Right lung (tissue), 5 donors: Measurements from ENCODE around the gene PRKAG3. TPM values are rescaled to one million over a fixed set of nuclear protein-coding genes. Genes with fewer than 3 reads are reported as not detected.
"Not testable (repeated sequence)": the region's sequence is repeated elsewhere in the genome, so short reads cannot be mapped to it uniquely, and the experiment has no call there.

Experiments
- DNase-seq, 2 donors: peaks; one replicate each; pipeline ENCODE4 v3.0.0-alpha.2; 2013
- polyA plus RNA-seq, 5 donors: library from polyadenylated mRNA; unstranded; fragments of 120-200 nt; gene quantifications; one replicate each; pipeline versions ENCODE4 v1.2.1 to v1.2.3, GENCODE V29; 2013; ENCODE audit warnings: inconsistent platforms in 1 of 5, low replicate concordance in 1 of 5; ENCODE audit not compliant: insufficient read length in 5 of 5, insufficient read depth in 1 of 5

Gene PRKAG3
- polyA plus RNA-seq, 5 donors, result 0.18 to 0.76 TPM; not detected in 3

- peak; percentile 37 to 47 for DNase-seq
Observed at GRCh38 chr2:218781691-218782527, 49.7 kb downstream of the PRKAG3 start, which contains the start of gene CYP27A1. Gene CYP27A1 (plus strand): TSS chr2:218782147. CDS start chr2:218782183, 36 bp downstream.

- peak; percentile 20 to 37 for DNase-seq
Observed at GRCh38 chr2:218780851-218781690, 50.5 kb downstream of the PRKAG3 start.

- DNase-seq, result no peak
Observed at GRCh38 chr2:218780046-218780445, 51.6 kb downstream of the PRKAG3 start.

- no peak for DNase-seq
Observed at GRCh38 chr2:218777276-218777990, 54.2 kb downstream of the PRKAG3 start.

GRCh38 chr2:218776488-218776887, 55.1 kb downstream of the PRKAG3 start:
- DNase-seq, result no peak

- no peak for DNase-seq
Observed at GRCh38 chr2:218773881-218774280, 57.7 kb downstream of the PRKAG3 start.

GRCh38 chr2:218772759-218773158, 58.8 kb downstream of the PRKAG3 start:
- not testable (repeated sequence) for DNase-seq

Other genes with a start within 250 kb of the PRKAG3 start
- 10 to 100 TPM in 2 of 5 donors, 1 to 10 TPM in 3; 8.8 to 11.3 (median 9.9) TPM for gene PLCD4, start 223.9 kb downstream of the PRKAG3 start, polyA plus RNA-seq
- gene ZNF142, start 172.2 kb downstream of the PRKAG3 start, polyA plus RNA-seq, result 10 to 100 TPM; 14.2 to 18.9 (median 16.6) TPM
- 10 to 100 TPM; 53.6 to 58.4 (median 55.1) TPM for gene BCS1L, start 172.1 kb downstream of the PRKAG3 start, polyA plus RNA-seq
- gene RNF25, start 159.8 kb downstream of the PRKAG3 start, polyA plus RNA-seq, result 10 to 100 TPM; 37.4 to 43.5 (median 42.1) TPM
- gene STK36, start 159.7 kb downstream of the PRKAG3 start, polyA plus RNA-seq, result 100 to 1,000 TPM in 2 of 5 donors, 10 to 100 TPM in 3; 75.6 to 115 (median 88.2) TPM
- gene TTLL4, start 121.0 kb downstream of the PRKAG3 start, polyA plus RNA-seq, result 10 to 100 TPM; 31.0 to 48.5 (median 38.9) TPM
- gene CYP27A1, start 49.7 kb downstream of the PRKAG3 start, polyA plus RNA-seq, result 10 to 100 TPM; 22.7 to 32.0 (median 30.3) TPM
- under 1 TPM in 1 of 5 donors, not detected in 4; 0.10 TPM for gene WNT6, start 28.0 kb upstream of the PRKAG3 start, polyA plus RNA-seq
- gene WNT10A, start 49.0 kb upstream of the PRKAG3 start, polyA plus RNA-seq, result under 1 TPM in 4 of 5 donors, not detected in 1; 0.15 to 0.36 (median 0.25) TPM
- gene CDK5R2, start 127.9 kb upstream of the PRKAG3 start, polyA plus RNA-seq, result under 1 TPM; 0.09 to 0.28 (median 0.18) TPM
- not detected for gene FEV, start 153.4 kb upstream of the PRKAG3 start, polyA plus RNA-seq
- not detected for gene CRYBA2, start 161.6 kb upstream of the PRKAG3 start, polyA plus RNA-seq
- gene CFAP65, start 209.7 kb upstream of the PRKAG3 start, polyA plus RNA-seq, result 1 to 10 TPM in 4 of 5 donors, under 1 TPM in 1; 0.60 to 4.5 (median 3.1) TPM
- gene IHH, start 229.1 kb upstream of the PRKAG3 start, polyA plus RNA-seq, result 1 to 10 TPM; 1.2 to 3.7 (median 2.1) TPM